Bronchial epithelial cell (primary cell): ENCODE measurements around the gene PHACTR1. TPM values are rescaled to one million over a fixed set of nuclear protein-coding genes. Genes with fewer than 3 reads are reported as not detected.

Experiments
- DNase-seq: peaks from one replicate; pipeline ENCODE4 v3.0.0-alpha.2; 2010; ENCODE audit warnings: low read depth
- FAIRE-seq: peaks from 2 replicates; lab custom pipeline; 2011; peaks lifted over from hg19 to GRCh38; lab: Jason Lieb, UNC
- H3K27me3 ChIP-seq: 2 replicates; pipeline ENCODE4 v1.5.1; 2011; ENCODE audit warnings: low read length; ENCODE audit not compliant: control insufficient read depth, insufficient read depth
- H3K36me3 ChIP-seq: 2 replicates; pipeline ENCODE4 v1.5.1; 2011; ENCODE audit warnings: low read length; ENCODE audit not compliant: control insufficient read depth, insufficient read depth
- H3K4me3 ChIP-seq: 2 replicates; pipeline ENCODE4 v1.5.1; 2011; ENCODE audit warnings: mild to moderate bottlenecking, low read depth, low read length, control low read depth
- total RNA-seq: library from RNA; depleted of rRNA; stranded (reverse); fragments of >200 nt; gene quantifications from 2 replicates; pipeline ENCODE4 v1.2.1, GENCODE V29; 2014
- TF ChIP-seq, protein P1 (sequence below): IDR thresholded peaks from 2 replicates; pipeline ENCODE4 v1.5.1; 2011; ENCODE audit warnings: mild to moderate bottlenecking, moderate library complexity, low read length, control low read depth, inconsistent platforms; ENCODE audit not compliant: insufficient read depth, severe bottlenecking

Gene PHACTR1
- total RNA-seq, 1 donor from 2014 or later: under 0.01 TPM

DNA sequence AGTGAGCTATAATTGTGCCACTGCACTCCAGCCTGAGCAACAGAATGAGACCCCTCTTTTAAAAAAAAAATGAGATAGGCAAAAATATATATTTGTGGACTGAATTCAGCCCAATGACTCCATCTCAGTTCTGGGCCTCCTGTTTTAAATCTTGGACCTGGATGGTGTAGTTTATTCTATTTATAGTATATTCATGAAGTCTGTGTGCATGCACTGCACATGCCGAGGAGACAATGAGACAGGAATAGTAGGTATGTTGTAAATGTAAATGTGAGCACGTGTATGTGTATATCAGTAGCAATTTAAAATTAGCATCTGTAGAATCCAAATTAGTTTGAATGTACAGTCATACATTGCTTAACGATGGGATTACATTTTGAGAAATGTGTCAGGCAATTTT is 520.8 kb downstream of the PHACTR1 start:
- FAIRE-seq (no peak), DNase-seq (no peak)
- Histone ChIP-seq H3K27me3 (no peaks in the 10 kb centered on the region), H3K4me3 (no peak overlapping the region), H3K36me3 (no peaks in the 10 kb centered on the region)
- TF ChIP-seq, protein P1, sequence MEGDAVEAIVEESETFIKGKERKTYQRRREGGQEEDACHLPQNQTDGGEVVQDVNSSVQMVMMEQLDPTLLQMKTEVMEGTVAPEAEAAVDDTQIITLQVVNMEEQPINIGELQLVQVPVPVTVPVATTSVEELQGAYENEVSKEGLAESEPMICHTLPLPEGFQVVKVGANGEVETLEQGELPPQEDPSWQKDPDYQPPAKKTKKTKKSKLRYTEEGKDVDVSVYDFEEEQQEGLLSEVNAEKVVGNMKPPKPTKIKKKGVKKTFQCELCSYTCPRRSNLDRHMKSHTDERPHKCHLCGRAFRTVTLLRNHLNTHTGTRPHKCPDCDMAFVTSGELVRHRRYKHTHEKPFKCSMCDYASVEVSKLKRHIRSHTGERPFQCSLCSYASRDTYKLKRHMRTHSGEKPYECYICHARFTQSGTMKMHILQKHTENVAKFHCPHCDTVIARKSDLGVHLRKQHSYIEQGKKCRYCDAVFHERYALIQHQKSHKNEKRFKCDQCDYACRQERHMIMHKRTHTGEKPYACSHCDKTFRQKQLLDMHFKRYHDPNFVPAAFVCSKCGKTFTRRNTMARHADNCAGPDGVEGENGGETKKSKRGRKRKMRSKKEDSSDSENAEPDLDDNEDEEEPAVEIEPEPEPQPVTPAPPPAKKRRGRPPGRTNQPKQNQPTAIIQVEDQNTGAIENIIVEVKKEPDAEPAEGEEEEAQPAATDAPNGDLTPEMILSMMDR: no peak

DNA sequence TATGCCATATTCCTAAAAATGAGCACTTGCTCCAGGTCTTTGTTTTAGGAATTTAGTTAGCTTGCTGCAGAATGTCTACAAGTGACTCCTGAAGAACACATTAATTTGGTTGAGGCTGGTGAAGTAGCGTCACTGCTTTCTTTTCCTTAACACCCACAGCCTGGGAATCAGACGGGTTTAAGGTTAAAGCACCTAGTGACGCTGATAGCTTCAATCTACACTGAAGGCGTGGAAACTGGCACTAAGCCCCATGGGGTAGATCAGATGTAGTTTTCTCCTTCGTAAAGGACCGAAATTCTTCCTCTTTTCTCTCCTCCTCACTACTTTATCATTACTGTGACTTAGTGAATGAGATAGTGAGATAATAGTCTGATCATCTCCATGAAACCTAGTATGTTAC is 521.5 kb downstream of the PHACTR1 start:
- H3K27me3 ChIP-seq: no peaks in the 10 kb centered on the region
- H3K4me3 ChIP-seq: no peak overlapping the region
- TF ChIP-seq, protein P1: no peak
- FAIRE-seq: no peak
- no peaks in the 10 kb centered on the region for H3K36me3 ChIP-seq
- no peak for DNase-seq

DNA sequence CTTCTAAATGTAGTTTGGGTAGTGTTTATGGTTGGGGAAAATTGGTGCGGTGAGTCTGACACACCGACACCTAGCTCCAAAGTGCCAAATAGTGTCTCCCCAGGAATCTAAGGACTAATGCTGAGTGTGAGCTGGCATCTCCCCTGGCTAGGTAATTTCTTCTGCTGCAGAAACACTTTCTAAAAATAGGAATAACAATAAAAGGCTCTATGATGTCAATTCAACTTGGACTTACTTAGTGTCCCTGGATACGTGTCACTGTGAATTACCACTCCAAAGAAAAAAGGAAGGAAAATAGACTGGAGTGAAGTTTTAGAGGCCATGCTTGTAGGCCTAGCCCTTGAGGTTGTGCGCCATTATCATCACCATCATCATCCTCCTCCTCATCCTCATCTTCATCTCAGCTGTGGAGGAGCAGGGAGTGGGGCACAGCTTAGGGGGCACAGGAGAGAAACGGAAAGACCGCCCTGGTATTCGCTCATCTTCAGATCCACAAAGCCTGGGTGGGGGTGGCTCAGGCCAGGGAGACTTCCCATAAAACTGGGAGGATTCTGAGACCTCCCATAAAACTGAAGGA is 522.2 kb downstream of the PHACTR1 start:
- Histone ChIP-seq H3K4me3 (no peak overlapping the region), H3K36me3 (no peaks in the 10 kb centered on the region), H3K27me3 (no peaks in the 10 kb centered on the region)
- TF ChIP-seq, protein P1: no peak
- FAIRE-seq: no peak
- DNase-seq: no peak

DNA sequence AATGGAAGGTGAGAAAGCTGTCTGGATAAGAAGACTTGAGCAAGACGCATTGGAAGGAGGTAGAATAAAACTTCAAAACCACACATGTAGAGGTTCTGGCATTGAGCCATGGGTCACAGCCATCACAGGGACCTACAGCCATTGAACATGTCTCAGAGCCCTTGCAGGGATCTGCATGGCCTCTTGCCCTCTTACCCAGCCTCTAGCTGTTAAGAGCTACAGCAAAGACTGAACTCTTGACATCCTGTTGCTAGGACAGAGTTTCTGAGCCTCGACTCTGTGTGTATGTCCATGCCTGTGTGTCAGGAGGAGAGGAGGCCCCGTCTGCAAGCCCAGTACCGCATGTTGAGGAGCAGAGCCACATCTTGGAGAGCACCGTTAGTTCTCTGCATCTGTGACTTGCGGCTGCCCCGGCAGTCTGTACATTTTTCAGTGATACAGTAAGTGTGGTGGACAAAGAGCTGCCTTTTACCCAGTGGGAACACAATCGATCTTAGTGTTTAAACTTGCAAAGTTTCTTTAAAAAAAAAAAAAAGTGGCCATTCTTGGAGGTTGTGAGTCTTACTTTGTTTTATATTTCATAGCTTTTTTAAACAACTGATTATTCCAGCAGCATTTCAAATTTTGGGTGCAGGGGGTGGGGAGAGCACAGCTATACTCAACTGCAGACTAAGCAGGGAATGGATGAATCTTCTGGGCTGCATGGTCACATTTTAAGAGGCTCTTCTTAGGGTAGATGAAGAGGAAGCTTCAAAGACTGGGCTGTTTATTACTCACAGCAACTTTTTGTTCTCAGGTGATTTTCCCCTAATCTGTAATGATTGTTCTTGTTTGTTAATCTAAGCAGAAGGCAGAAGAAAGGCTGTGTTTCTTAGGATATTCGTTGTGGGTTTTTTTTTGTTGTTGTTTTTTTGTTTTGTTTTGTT is 523.2 kb downstream of the PHACTR1 start:
- Histone ChIP-seq H3K36me3 (no peaks in the 10 kb centered on the region), H3K27me3 (no peaks in the 10 kb centered on the region), H3K4me3 (no peak overlapping the region)
- FAIRE-seq (no peak), DNase-seq (no peak)
- TF ChIP-seq, protein P1: no peak

DNA sequence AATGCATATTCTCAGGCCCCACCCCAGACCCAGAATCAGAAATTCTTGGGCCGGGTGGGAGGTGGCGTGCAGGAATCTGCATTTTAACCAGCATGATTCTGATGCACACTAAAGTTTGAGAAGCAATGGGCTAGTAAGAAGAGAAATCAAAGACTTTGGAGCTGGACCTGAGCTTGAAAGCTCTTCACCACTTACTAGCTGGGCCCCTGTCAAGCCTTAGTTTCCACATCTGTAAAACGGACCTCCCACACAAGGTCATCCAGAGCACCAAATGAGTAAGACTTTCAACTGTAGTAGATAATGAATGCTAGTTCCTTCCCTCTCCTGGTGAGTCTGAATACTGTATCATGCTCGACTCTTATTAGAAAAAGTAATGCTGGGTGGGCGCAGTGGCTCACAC is 524.8 kb downstream of the PHACTR1 start:
- Histone ChIP-seq H3K27me3 (no peaks in the 10 kb centered on the region), H3K36me3 (no peaks in the 10 kb centered on the region), H3K4me3 (no peak overlapping the region)
- TF ChIP-seq, protein P1: no peak
- FAIRE-seq: no peak
- no peak for DNase-seq
